ENCODE measurements around the gene POLR2A.
A peak's percentile ranks its signal among the peaks of the same experiment; 100 is the strongest.
"Not testable (repeated sequence)": the region's sequence is repeated elsewhere in the genome, so short reads cannot be mapped to it uniquely, and the experiment has no call there.

POLR2A gene

DNA sequence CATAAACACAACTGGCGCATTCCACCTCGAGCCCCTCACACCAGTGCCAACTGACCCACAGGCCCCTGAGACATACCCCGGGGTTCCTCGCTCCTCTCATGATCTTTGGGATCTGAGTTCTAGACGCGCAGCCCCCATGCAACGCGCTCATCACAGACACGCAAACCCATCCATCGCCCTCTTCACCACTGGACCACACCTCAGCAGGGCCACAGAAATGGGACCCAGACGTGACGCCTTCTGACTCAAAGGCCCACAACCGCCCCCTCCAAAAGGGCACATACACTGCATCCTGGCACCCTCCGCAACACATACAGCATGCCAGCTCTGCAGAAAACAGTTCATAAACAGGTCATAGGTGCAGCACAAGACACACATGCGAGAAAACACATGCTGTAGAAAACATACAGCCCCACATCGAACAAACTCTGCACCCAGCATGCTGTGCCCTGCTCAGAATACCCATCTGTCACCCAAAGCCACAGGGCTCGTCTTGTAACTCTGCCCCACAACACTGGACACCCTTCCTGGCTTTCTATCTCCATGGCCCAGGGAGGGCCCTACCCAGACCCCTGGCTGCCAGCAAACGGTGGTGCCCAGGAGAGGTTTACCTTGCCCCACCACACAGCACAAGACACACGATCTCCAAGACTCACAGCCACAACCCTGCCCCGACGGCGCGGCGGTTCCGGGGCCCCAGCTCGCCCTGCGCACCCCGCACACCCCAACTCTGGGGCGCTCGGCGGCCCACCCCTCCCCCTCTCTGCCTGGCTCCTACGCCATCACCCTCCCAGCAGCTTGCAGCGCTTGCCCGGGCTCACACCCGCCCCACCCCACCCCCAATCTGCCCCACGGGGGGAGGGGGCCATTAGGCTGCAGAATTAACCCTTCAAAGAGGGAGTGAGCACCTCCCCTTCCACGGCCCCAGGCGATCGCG lies 5.6 kb upstream of the POLR2A start:
- no peak for DNase-seq (ENCODE audit: low read depth in 2 of 2)

DNA sequence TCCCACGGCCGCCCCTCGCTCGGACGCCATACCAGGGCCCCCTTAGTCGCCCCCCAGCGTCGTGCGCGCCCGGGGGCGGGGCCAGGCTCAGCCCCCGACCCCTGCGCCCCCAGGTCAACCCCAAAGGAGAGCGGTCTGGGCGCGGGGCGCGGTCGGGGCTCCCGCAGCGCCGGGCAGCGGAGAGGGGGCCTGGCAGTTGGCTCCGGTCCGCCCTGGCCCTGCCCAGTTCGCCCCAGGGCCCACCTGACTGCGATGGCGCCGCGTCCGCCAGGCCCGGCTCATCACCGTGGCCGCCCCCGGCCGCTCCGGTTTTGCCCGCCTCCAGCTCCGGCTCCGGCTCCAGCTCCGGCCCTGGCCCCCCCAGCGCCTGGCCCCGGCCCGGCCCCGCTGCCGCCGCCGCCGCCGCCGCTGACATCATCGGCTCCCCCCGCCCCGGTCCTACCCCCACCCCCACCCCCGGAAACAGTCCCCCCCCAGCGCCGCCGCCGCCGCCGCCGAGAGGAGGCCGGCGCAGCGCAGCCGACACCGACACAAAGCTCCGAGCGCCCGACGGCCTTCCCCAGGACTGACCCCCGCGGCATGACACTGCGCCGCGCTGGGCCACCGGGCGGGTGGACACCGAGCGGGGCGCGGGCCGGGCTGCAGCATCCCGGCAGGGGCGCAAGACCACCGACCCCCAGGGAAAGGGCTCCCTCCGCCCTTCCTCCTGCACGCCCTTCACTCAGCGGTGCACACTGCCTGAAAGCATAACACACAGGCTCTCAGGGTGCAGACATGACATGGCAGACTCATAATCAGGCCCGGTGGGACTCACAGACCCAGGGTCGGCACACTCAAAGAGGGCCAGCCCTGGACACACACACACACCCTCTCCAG lies 4.7 kb upstream of the POLR2A start, which contains the start of gene ZBTB4:
Gene ZBTB4 (minus strand): TSS at position 419 of the 876 bp plus-strand sequence. CDS start 12,830 bp downstream, outside the sequence.
- no peak for DNase-seq (ENCODE audit: low read depth in 2 of 2)

DNA sequence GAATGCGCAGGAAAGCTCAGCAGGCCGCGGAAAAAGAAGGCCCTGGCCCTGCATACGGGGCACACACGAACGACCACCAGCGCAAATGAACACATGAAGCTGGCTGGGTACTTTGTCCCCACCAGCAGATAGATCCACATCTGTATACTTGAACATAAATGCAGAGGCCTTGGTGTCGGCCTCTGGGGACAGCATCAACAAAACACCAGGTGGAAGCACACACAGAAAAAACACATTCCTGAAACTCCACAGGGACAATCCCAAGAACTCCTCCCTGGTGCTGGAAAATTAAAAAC lies 4.1 kb upstream of the POLR2A start:
- DNase-seq (ENCODE audit: low read depth in 2 of 2): no peak

DNA sequence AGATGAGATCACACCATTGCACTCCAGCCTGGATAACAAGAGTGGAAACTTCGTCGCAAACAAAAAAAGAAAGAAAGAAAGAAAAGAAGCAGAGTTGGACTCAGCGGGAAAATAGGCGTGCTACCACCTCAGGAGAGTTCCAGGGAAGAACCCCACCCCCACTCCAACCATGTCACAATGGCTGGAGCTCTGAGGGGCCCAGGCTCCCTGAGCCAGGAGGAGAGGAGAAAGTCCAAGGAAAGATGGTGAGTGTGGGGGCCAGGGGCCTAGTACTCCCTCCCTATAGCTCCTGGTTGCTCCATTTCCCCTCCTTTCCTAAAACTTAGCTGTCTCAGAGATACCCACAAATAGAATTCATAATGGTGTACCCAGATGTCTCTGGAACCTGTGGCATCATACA lies 2.9 kb upstream of the POLR2A start, which contains the start of gene SLC35G6:
Gene SLC35G6 (plus strand): TSS at position 172 of the 400 bp plus-strand sequence. CDS start 71 bp downstream, at position 243.
- not testable (repeated sequence) for DNase-seq (ENCODE audit: low read depth in 2 of 2)

DNA sequence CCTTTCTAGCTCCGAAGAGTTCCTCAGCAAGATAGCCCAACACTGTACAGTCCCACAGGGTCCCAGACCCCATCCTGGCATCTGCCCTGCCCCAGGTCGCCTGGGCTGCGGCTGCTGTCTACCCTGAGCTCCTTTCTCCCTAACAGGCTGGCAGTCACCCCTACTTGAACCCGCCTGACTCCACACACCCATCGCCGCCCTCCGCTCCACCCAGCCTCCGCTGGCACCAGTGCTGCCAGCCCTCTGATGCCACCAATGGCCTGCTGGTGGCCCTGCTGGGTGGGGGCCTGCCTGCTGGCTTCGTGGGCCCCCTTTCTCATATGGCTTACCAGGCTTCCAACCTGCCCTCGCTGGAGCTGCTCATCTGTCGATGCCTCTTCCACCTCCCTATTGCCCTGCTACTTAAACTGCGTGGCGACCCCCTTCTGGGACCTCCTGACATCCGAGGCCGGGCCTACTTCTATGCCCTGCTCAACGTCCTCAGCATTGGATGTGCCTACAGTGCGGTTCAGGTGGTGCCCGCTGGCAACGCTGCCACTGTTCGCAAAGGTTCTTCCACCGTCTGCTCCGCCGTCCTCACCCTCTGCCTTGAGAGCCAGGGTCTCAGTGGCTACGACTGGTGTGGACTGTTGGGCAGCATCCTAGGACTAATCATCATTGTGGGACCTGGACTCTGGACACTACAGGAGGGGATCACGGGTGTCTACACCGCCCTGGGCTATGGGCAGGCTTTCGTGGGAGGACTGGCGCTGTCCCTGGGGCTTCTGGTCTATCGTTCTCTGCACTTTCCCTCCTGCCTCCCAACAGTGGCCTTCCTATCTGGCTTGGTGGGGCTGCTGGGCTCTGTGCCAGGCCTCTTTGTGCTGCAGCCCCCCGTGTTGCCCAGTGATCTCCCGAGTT lies 2.1 kb upstream of the POLR2A start:
- not testable (repeated sequence) for DNase-seq (ENCODE audit: low read depth in 2 of 2)

DNA sequence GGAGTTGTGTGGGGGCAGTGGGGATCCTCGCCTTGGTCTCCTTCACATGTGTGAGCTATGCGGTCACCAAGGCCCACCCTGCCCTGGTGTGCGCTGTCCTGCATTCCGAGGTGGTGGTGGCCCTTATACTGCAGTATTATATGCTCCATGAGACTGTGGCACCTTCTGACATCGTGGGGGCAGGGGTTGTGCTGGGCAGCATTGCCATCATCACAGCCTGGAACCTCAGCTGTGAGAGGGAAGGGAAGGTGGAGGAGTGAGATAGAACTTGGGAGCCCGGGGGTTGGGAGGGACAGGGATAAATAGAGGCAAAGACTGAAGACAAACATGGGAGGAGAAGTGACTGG lies 1.5 kb upstream of the POLR2A start:
- not testable (repeated sequence) for DNase-seq (ENCODE audit: low read depth in 2 of 2)

DNA sequence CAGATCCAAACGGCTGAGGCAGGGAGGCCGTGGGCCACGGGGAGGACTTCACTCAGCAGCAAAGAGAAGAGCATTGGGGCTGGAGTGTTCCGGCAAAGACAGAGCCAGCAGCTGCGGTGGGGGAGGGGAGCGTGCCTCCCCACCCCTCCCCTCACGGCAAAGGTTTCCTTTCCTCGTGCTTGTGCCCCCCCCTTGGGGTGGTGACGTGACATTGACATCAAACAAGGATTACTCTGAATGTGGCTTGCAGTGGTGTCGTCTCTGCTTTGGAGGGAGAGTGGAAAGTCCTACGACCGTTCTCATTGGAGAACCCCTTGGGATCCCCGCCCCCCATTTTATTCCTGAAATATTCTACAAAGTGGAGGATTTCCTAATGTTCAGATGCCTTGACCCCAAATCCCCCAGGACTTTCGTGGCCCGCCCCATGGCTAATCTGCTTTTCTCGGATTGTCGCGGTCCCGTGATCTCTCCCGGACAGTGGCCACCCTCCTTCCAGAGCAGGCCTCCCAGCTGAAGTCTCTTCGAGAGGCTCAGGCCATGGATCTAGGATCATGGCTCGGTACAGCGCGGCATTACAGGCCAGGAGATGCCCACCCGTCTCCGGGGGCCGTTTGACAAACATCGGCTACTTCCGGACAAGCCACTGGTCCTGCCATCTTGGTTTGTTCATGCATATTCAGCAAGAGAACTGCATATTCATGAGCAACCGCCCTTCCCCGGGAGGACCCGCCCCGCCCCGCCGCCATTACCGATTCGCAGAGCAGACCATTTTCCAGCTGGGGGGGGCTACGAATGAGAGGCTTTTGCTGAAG lies 705 bp upstream of the POLR2A start:
- peak; percentile 87 for DNase-seq (ENCODE audit: low read depth in 2 of 2)

DNA sequence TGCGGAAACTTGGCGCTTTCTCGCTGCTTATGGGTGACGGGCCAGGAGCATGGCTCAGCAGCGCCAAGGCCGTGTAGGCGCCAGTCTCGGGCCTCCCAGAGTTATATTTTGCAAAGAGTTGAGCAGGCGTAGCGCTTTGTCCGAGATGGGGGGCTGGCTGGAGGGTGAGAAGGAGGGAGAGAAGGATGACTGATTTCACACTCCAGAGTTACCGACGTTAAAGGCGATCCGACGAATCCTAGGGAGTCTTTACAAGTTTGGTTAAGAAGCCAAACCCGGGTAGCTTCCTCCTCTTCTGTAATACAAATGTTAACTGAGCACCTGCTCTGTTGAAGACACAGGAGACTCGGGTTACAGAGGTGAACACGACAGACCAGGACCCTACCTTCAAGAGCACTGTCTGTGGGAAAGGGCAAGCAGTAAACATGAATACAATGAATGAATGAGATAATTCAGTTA lies 782 bp downstream of the POLR2A start:
- no peak for DNase-seq (ENCODE audit: low read depth in 2 of 2)

DNA sequence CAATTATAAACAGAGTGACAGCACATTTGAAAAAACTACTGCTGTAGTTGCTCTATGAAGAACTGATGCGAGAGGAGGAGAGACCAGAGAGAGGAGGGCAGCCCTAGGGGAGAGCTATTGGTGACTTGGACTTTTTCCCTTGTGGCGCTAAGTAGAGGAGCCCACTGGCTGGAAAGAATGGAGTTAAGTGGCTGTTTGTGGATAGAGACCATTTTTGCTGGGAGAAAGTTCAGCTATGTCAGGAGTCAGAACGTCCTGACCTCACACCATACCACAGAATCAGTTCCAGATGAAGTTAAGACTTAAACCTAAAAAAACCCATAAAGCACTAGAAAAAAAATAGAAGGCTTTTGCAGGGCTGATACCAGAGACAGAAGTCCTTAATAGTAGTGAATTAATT lies 2.0 kb downstream of the POLR2A start:
- DNase-seq (ENCODE audit: low read depth in 2 of 2): no peak

DNA sequence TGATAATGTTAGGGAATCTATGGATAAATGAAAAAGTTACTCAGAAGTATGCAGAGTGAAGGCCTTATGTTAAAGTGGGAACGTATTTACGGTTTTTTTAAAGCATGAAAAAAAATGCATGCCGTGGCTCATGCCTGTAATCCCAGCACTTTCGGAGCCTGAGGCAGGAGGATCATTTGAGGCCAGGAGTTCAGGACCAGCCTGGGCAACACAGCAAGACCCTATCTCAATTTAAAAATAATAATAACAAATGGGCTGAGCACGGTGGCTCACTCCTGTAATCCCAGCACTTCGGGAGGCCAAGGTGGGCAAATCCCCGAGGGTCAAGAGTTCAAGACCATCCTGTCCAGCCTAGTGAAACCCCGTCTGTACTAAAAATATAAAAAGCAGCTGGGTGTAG lies 6.0 kb downstream of the POLR2A start:
- no peak for DNase-seq (ENCODE audit: low read depth in 2 of 2)

DNA sequence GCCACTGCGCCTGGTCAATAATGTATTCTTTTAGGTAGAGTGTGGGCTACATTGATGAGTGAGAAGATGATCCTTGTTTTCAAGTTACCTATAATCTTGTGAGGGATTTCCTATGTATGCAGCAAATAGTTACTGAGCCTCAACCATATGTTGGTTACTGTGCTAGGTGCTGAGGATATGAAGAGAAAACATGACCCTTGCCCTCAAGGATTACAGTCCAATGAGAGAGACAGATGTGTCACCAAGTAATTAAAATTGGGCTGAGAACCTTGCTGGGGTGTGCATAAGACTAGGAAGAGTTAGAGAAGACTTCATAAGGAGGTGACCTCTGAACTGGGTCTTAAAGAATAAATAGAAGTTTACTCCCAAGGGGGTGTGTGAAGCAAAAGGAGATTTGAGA lies 7.4 kb downstream of the POLR2A start:
- DNase-seq (ENCODE audit: low read depth in 2 of 2): no peak

DNA sequence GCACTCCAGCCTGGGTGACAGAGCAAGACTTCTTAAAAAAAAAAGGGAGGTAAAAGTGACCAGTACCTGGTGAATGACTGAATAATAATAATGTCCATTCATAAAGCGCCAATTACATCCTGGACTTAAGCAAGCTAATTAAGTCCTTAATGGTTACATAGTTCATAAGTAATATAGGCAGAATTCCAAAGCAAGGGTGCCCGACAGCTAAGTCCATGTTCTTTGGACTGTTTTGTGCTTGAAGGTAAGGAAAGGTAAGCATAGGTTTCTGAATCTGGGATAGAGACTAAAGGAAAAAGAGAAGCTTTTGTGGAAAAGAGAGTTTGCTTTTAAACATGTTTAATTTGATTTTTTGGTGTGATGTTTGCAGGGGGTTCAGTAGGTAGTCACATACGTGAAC lies 9.8 kb downstream of the POLR2A start:
- no peak for DNase-seq (ENCODE audit: low read depth in 2 of 2)

DNA sequence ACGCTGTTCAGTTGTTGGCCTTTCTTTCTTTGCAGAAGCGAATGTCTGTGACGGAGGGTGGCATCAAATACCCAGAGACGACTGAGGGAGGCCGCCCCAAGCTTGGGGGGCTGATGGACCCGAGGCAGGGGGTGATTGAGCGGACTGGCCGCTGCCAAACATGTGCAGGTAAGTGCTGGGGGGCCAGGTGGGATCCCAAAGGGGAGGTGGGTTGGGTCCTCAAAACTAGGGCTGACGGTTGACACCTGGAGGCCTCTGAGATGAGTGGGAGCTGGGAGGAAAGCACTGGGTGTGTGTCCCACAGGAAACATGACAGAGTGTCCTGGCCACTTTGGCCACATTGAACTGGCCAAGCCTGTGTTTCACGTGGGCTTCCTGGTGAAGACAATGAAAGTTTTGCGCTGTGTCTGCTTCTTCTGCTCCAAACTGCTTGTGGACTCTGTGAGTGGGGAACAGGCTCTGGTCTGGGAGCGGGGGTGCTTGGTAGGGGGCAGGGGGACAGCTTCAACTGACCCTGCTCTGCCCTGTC lies 11.8 kb downstream of the POLR2A start:
- DNase-seq (ENCODE audit: low read depth in 2 of 2): no peak

DNA sequence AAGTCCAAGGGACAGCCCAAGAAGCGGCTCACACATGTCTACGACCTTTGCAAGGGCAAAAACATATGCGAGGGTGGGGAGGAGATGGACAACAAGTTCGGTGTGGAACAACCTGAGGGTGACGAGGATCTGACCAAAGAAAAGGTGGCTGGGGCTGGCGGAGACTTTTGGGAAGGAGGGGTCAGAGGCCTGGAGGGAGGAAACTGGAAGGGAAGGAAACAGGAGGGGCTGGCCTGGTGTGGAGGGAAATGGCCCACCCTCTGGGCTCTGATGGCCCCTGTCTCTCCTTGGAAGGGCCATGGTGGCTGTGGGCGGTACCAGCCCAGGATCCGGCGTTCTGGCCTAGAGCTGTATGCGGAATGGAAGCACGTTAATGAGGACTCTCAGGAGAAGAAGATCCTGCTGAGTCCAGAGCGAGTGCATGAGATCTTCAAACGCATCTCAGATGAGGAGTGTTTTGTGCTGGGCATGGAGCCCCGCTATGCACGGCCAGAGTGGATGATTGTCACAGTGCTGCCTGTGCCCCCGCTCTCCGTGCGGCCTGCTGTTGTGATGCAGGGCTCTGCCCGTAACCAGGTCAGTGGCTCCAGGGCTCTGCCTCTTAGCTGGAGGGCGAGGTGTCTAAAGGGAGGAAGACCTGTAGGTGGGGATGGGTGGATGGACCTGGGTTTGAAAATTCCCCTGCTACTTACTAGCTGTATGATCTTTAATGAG lies 12.5 kb downstream of the POLR2A start:
- no peak for DNase-seq (ENCODE audit: low read depth in 2 of 2)

DNA sequence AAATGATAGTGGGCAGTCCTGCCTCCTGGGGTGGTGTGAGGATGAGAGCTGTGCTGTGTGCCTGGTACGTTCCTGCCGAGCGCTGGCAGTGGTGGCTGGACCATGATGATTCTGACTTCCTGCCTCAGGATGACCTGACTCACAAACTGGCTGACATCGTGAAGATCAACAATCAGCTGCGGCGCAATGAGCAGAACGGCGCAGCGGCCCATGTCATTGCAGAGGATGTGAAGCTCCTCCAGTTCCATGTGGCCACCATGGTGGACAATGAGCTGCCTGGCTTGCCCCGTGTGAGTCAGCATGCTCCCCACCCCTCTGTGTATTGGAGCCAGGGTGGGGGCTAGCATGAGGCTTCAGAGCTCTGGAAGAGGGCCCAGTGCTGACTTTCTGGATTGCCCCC lies 13.1 kb downstream of the POLR2A start:
- no peak for DNase-seq (ENCODE audit: low read depth in 2 of 2)

DNA sequence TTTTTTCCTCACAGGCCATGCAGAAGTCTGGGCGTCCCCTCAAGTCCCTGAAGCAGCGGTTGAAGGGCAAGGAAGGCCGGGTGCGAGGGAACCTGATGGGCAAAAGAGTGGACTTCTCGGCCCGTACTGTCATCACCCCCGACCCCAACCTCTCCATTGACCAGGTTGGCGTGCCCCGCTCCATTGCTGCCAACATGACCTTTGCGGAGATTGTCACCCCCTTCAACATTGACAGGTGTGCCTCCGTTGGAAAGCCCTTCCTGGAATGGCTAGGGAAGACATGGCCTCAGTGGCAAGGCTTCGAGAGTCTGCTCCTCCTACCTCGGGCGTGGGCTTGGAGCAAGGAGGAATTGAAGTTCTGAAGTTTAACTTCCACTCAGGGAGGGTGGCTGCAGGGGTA lies 13.5 kb downstream of the POLR2A start:
- DNase-seq (ENCODE audit: low read depth in 2 of 2): no peak

DNA sequence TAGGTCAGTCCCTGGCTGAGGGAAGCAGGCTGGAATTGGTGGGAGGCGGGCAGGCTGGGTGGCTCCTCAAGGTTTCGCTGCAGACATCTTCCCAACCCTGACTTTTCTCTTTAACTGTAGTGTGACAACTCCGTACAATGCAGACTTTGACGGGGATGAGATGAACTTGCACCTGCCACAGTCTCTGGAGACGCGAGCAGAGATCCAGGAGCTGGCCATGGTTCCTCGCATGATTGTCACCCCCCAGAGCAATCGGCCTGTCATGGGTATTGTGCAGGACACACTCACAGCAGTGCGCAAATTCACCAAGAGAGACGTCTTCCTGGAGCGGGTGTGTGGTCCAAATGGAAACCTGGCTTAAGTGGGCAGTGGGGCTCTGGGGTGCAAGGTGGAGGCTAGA lies 15.0 kb downstream of the POLR2A start:
- no peak for DNase-seq (ENCODE audit: low read depth in 2 of 2)

DNA sequence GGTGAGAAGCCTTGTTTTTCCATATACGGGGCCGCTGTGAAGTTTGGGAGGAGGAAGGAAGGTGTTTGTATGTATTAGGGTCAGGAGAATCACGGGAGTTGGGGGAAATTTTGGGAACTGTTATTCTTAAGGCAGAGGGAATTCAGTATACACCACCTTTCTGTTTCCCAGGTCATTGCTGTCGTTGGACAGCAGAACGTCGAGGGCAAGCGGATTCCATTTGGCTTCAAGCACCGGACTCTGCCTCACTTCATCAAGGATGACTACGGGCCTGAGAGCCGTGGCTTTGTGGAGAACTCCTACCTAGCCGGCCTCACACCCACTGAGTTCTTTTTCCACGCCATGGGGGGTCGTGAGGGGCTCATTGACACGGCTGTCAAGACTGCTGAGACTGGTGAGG lies 17.6 kb downstream of the POLR2A start:
- no peak for DNase-seq (ENCODE audit: low read depth in 2 of 2)

DNA sequence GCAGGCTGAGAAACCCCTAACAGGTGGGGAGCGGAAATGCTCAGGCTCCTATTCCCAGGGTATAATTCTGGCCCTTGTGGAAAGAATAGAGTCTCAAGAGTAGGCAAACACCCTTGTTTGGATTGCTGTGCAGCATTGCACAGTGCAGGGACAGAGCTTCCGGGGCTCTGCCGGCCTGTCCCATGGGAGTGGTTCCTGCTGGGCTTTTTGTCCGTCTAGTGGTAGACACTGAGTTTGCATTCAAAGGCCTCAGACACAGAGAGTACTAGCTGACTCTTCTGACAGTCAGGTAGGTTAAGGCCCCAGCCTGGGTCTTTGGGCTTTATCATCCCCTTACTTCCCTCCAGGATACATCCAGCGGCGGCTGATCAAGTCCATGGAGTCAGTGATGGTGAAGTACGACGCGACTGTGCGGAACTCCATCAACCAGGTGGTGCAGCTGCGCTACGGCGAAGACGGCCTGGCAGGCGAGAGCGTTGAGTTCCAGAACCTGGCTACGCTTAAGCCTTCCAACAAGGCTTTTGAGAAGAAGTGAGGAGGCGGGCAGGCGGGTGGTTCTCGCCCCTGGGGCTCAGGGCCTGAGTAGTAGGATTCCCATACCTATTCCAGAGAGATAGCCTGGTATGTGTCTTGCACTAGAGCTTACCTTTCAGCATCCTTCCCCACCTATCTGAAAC lies 18.1 kb downstream of the POLR2A start:
- no peak for DNase-seq (ENCODE audit: low read depth in 2 of 2)
